Hematopoietic multipotent progenitor cell treated with erythropoietin and hydrocortisone succinate and interleukin-3 and kit ligand, for 6 days (in vitro differentiated cells): ENCODE results near the gene NOC2L.

Source experiments
- DNase-seq: peaks from one replicate; pipeline ENCODE4 v3.0.0-alpha.2; 2015

Gene NOC2L

DNA sequence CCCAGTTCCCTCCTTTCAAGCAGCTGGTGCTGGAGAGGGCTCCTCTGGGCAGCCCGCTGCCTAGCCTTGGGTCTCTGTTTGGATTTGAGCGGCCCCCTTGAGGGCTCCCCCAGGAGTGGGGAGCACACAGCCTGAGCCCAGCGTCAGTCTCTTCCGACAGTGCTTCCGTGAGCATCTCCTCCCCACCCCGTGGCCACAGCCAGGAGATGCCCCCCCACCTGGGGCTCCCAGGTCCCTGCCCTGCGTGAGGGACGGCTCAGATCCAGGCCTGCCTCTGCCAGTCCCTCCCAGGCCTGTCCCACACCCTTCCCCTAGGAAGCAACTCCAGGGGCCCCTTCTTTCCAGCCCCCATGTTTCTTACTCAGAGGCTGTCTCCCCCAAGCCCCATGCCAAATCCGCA lies 31.8 kb downstream of the NOC2L start:
- DNase-seq, result no peak

DNA sequence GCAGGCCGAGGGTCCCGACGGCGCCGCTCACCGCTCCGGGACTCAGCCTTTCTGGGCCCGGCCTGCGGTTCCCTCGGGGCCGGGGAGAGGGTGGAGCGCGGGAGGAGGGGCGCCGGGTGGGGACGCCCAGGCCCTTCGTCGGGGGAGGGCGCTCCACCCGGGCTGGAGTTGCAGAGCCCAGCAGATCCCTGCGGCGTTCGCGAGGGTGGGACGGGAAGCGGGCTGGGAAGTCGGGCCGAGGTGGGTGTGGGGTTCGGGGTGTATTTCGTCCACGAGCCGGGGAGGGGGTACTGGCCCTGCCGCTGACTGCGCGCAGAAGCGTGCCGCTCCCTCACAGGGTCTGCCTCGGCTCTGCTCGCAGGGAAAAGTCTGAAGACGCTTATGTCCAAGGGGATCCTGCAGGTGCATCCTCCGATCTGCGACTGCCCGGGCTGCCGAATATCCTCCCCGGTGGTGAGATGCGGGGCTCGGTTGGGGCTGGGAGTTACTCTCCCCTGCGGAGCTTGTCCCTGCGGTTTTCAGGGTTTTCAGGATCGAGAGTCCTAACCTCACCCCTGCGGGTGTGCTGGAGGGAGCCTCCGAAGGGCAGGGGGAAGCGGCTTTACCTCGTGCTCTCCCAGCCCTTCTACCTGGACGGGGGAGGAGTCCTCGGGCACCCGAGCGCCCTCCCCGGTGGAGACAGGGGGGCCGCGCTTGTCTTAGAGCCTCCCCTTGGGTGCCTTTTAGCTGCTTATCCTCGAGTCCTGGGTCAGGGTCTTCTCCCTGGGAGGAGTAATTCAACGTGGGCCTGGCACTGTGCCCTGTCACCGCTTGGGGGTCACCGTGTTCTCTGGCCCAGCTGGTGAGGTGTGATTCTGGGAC lies 33.3 kb downstream of the NOC2L start:
- DNase-seq, result no peak

DNA sequence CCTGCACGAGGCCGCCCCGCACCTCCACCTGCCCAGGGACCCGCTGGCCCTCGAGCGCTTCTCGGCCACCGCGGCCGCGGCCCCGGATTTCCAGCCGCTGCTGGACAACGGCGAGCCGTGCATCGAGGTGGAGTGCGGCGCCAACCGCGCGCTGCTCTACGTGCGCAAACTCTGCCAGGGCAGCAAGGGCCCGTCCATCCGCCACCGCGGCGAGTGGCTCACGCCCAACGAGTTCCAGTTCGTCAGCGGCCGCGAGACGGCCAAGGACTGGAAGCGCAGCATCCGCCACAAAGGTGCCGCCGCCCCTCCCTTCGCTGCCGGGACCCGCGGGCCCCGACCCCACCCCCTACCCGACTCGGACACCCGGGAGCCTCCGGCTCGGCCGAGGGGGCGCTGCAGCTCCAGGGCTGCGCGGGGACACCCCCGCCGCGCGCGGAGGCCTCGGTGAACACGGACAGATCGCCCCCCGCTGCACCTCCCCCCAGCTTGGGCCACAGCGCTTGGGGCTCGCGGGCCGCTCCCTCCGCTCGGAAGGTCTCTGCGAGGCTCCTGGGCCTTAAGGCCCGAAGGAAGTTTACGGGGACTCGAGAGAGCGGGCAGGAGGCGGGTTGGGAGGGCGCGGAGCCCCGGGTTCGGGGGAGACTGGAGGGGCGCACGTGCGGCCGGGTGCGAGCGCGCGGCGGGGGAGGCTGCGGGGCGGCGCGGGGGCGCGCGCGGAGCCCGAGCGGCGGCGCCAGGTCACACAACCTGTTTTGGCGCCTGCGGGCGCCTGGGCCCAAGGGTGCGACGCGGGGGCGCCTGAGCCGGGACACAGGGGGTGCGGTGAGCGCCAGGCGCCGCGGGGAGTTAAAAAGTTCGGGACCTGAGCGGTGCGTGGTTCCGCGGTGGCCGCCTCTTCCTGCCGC lies 34.1 kb downstream of the NOC2L start:
- DNase-seq, result peak; percentile 40

DNA sequence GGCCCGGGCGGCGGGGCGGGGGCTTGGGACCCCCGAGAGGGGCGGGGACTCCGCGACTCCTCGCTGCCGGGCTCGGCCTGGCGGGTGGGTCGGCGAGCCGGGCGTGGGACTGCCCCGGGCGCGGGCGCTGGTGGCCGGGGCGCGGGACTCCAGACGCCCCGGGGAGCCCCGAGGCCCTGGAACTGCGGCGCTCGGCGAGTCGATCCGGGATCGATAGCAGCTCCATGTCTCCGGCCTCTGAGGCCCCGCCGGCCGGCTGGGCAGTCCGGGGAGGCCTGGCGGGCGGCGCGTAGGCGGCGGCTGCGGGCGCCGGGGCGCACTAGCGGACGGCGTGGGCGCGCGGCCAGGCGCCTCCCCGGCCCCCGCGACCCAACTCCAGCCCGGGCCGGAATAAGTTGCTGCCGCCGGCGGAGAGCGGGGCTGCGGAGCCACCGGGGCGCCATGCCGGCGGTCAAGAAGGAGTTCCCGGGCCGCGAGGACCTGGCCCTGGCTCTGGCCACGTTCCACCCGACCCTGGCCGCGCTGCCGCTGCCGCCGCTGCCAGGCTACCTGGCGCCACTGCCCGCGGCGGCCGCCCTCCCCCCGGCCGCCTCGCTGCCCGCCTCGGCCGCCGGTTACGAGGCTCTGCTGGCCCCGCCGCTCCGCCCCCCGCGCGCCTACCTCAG lies 34.9 kb downstream of the NOC2L start:
- DNase-seq, result no peak

GRCh38 chr1:923131-923990 lies 35.7 kb downstream of the NOC2L start, which contains the start of gene SAMD11:
Gene SAMD11, plus strand, starts transcription at chr1:923923. Its CDS starts 509 bp downstream, at chr1:924432.
- peak; percentile 65 for DNase-seq

- DNase-seq, result peak; percentile 75
Observed at GRCh38 chr1:921011-921837, 37.8 kb downstream of the NOC2L start.

GRCh38 chr1:920521-920920 lies 38.5 kb downstream of the NOC2L start:
- DNase-seq, result no peak

DNA sequence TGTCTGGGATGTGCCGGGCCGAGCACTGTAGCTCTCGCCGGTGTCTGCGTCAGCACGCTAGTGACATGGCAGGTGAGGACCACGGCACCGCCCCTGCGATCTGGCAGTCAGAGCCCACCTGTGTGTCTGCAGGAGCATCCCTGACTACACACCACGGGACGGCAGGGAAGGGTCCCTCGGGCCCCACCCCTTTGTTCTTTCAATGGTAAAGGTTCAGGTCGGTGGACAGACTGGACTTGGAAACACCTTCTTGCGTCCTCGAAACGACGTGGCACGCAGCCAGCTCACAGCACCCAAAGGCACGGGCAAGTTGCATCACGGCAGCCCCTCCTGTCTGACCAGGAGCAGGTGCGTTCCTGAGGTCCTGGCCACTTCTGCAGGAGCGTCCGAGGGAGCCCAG lies 39.0 kb downstream of the NOC2L start:
- no peak for DNase-seq

GRCh38 chr1:919271-919872 lies 39.7 kb downstream of the NOC2L start:
- no peak for DNase-seq

- DNase-seq, result no peak
Observed at GRCh38 chr1:918843-919242, 40.2 kb downstream of the NOC2L start.

DNA sequence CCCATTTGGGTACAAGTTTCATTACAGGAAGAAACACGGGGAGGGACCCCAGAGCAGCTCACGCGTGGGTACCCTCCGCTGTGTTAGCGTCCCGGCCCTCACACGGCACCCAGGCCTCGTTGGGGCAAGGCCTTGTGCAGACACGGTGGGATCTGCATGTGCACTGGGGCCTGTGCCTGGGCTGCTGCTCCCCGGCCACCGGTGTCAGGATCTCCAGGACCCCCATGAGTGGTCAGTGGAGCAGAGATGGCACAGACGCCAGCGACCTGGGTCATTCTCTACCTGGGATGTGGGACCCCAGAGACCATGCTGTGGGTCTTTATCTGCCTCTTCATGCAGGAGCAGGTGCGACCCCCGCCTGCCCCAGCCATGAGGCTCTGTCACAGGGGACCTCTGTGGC lies 40.7 kb downstream of the NOC2L start:
- DNase-seq, result no peak

GRCh38 chr1:917466-918091 lies 41.5 kb downstream of the NOC2L start:
- no peak for DNase-seq

GRCh38 chr1:917076-917459 lies 42.0 kb downstream of the NOC2L start:
- no peak for DNase-seq

DNA sequence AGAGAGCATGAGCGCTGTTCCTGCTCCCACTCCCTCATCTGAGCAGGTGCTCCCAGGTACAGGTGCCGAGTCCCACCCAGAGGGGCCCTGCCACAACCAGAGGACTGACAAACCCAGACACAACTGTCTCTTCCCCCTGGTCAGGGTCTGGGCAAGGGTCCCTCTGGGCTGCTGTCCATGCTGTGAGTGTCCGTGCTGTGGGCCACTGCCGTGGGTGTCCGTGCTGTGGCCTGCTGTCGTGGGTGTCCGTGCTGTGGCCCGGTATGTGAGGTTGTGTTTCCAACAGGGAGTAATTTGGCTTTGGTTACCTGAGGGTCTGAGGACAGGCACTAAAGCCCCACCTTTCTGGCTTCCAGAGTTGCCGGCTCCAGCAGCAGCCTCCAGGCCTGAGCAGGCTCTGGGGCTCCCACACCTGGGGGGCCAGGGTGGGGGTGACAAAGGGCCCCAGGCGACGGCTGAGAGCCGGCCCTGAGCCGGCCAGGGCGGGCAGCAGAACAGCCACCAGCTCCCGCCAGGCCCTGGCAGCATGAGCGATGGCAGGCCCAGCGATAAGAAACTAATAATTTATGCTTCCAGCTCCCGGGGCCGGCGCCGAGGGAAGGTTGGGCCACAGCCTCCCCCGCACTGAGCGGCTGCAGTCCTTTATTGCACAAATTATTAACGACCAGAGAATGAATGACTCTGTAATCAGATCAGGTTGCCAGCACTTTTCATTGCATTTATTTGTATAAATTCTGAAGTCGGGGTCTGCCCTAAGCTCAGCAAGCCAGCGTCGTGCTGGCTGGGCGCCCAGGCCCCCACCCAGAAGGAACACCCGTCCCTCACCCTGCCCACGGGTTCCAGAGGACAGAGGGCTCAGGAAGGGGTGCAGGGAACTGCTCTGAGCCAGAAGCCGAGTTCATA lies 42.6 kb downstream of the NOC2L start:
- peak; percentile 61 for DNase-seq

- no peak for DNase-seq
Observed at GRCh38 chr1:915295-916172, 43.5 kb downstream of the NOC2L start.

DNA sequence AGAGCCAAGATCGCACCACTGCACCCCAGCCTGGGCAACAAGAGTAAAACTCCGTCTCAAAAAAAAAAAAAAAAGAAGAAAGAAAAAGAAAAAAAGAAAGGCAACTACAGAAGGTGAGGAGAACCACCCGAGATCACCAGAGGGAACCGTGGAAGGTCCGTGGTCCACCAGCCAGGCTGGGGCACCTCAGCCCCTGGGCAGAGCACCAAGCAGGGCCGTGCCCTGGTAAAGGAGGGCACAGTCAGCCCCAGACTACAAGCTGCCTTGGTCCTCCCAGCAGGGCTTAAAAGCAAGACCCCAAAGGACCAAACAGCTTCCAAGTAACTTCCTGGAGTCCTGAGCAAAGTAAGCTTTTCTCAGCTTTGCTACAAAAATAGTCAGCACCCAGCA lies 44.2 kb downstream of the NOC2L start:
- no peak for DNase-seq

- no peak for DNase-seq
Observed at GRCh38 chr1:914131-914890, 44.7 kb downstream of the NOC2L start.
